SH-SY5Y (cell line): ENCODE results near the gene CTDSPL.

ENCODE experiments used
- GATA2 ChIP-seq: IDR thresholded peaks from 2 replicates; pipeline ENCODE4 v1.6.1; 2011; ENCODE audit warnings: mild to moderate bottlenecking, low read depth, low read length
- GATA3 ChIP-seq: IDR thresholded peaks from 2 replicates; pipeline ENCODE4 v1.6.1; 2011; ENCODE audit warnings: low read depth, mild to moderate bottlenecking, low read length, moderate library complexity

GRCh38 chr3:37824090-37824953, 37.4 kb upstream of the CTDSPL start:
- TF ChIP-seq GATA2, result no peak
- no peak for TF ChIP-seq GATA3
